Peyer's patch (tissue), 4 donors: ENCODE results near the gene PACSIN1. TPM values are rescaled to one million over a fixed set of nuclear protein-coding genes. Genes with fewer than 3 reads are reported as not detected.

Experiments used
- DNase-seq, 3 donors: peaks; one replicate each; pipeline ENCODE4 v3.0.0-alpha.2; 2017 to 2019
- H3K27ac ChIP-seq, 4 donors: fragments of 200-600 bp; sonication (generic); one replicate each; pipeline ENCODE4 v1.5.1; 2016 to 2019
- H3K27me3 ChIP-seq, 2 donors: fragments of 200-600 bp; sonication (generic); one replicate each; pipeline ENCODE4 v1.5.1; 2019
- H3K36me3 ChIP-seq, 3 donors: fragments of 200-600 bp; sonication (generic); one replicate each; pipeline ENCODE4 v1.5.1; 2016 to 2019
- H3K4me1 ChIP-seq, 4 donors: fragments of 200-600 bp; sonication (generic); one replicate each; pipeline ENCODE4 v1.5.1; 2016 to 2019
- H3K4me3 ChIP-seq, 4 donors: fragments of 200-600 bp; sonication (generic); 1 replicate in 3 of 4; 2 replicates in 1 of 4; pipeline ENCODE4 v1.5.1; 2016 to 2019; ENCODE audit warnings: mild to moderate bottlenecking in 1 of 4
- H3K9me3 ChIP-seq, 4 donors: fragments of 200-600 bp; sonication (generic); one replicate each; pipeline ENCODE4 v1.5.1; 2016 to 2019; ENCODE audit warnings: mild to moderate bottlenecking in 1 of 4
- CTCF ChIP-seq, 6 experiments: fragments of 450-650 bp in 4 of 6; fragments of 200-600 bp in 2 of 6; sonication (generic) in 1 of 6; IDR thresholded peaks; one replicate each; pipeline ENCODE4 v1.5.1; 2017 to 2019; ENCODE audit warnings: antibody characterized with exemption in 6 of 6, mild to moderate bottlenecking in 3 of 6, moderate library complexity in 1 of 6
- POLR2A ChIP-seq, 2 donors: fragments of 450-650 bp; IDR thresholded peaks; one replicate each; pipeline ENCODE4 v1.5.1; 2017; ENCODE audit warnings: antibody characterized with exemption in 2 of 2, mild to moderate bottlenecking in 2 of 2, moderate library complexity in 2 of 2
- total RNA-seq, 4 donors: library from RNA; depleted of rRNA; stranded (reverse); fragments of >200 nt; gene quantifications; one replicate each; pipeline ENCODE4 v1.1.0, GENCODE V29; 2016

PACSIN1 gene
- total RNA-seq, 4 donors from 2014 or later = 0.28 to 9.9 (median 0.40) TPM; not detected in 1

- Histone ChIP-seq H3K27me3 (no peaks in the 10 kb centered on the region), H3K27ac (no peak overlapping the region), H3K9me3 (no peaks in the 10 kb centered on the region), H3K4me1 (no peaks in the 10 kb centered on the region), H3K36me3 (no peaks in the 10 kb centered on the region), H3K4me3 (no peak overlapping the region)
- no peak for DNase-seq
- no peak for TF ChIP-seq CTCF (IDR thresholded peaks at IDR 0.05)
- TF ChIP-seq POLR2A (IDR thresholded peaks at IDR 0.05) = no peak
Measured at GRCh38 chr6:34490390-34491090, 24.7 kb downstream of the PACSIN1 start.

DNA sequence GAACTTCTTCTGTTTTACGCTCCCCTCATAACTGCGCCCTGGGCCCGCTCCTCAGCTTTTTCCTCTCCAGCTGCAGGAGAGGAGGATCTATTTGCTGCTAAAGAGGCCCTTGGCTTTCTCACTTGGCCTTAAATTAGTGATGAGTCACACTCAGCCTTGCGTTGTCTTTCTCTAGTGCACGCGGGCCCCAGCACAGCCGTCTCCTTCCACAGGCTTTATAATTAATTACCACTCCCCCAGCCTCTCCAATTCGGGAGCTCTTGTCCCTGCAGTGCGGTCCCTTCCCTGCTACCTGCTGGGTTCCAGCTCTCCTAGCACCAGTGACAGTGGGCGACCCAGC, 25.2 kb downstream of the PACSIN1 start:
- no peaks in the 10 kb centered on the region for H3K4me1 ChIP-seq
- no peak overlapping the region for H3K27ac ChIP-seq
- H3K36me3 ChIP-seq = no peaks in the 10 kb centered on the region
- no peak for DNase-seq
- no peaks in the 10 kb centered on the region for H3K27me3 ChIP-seq
- no peaks in the 10 kb centered on the region for H3K9me3 ChIP-seq
- TF ChIP-seq POLR2A (IDR thresholded peaks at IDR 0.05) = no peak
- H3K4me3 ChIP-seq = no peak overlapping the region

DNA sequence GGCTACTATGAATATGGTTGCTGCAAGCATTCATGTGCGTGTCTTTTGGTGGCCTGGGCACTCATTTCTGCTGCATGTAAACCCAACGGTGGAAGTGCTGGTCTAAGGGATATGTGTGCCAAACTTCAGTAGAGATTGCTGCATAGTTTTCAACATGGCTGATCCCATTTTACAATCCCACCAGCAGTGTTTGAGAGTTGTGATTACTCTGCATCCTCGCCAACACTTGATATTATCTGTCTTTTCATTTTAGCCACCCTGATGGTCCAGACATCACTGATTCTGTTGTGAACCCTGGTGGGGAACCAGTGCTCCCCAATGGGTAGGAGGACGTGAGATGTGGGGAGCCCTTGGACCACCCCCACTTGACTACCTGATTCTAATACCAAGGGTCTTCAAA, 27.5 kb downstream of the PACSIN1 start:
- Histone ChIP-seq H3K27me3 (no peaks in the 10 kb centered on the region), H3K4me3 (no peak overlapping the region), H3K36me3 (no peaks in the 10 kb centered on the region), H3K9me3 (no peaks in the 10 kb centered on the region), H3K4me1 (no peaks in the 10 kb centered on the region), H3K27ac (no peak overlapping the region)
- no peak for DNase-seq
- TF ChIP-seq POLR2A (IDR thresholded peaks at IDR 0.05) (no peak), CTCF (IDR thresholded peaks at IDR 0.05) (no peak)

DNA sequence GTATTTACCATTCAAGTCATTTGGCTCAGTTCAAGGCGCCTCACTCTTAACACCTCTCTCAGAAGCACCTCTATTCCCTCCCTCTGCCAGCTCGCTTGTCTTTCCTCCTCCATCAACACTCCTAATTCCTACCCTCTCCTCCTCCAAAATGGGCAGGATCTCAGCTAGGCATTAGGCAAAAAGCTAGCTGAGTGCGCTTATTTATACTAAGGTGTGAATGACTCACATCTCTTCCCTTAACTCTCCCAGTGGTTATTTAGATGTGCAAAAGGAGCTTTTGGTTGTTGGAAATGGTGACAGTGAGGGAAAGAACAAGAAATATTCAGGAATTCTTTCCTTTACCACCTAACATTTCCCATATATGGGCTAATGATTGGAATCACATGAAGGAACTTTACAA, 29.1 kb downstream of the PACSIN1 start:
- Histone ChIP-seq H3K27me3 (no peaks in the 10 kb centered on the region), H3K36me3 (no peaks in the 10 kb centered on the region), H3K4me3 (no peak overlapping the region), H3K9me3 (no peaks in the 10 kb centered on the region), H3K27ac (no peak overlapping the region), H3K4me1 (no peaks in the 10 kb centered on the region)
- DNase-seq = no peak
- TF ChIP-seq CTCF (IDR thresholded peaks at IDR 0.05) (no peak), POLR2A (IDR thresholded peaks at IDR 0.05) (no peak)

- Histone ChIP-seq H3K27me3 (no peaks in the 10 kb centered on the region), H3K27ac (no peak overlapping the region), H3K4me3 (no peak overlapping the region), H3K36me3 (no peaks in the 10 kb centered on the region), H3K9me3 (no peaks in the 10 kb centered on the region), H3K4me1 (no peaks in the 10 kb centered on the region)
- no peak for DNase-seq
- TF ChIP-seq CTCF (IDR thresholded peaks at IDR 0.05) = no peak
Measured at GRCh38 chr6:34496103-34496685, 30.3 kb downstream of the PACSIN1 start.

- no peak overlapping the region for H3K4me3 ChIP-seq
- H3K27ac ChIP-seq = no peak overlapping the region
- H3K36me3 ChIP-seq = no peaks in the 10 kb centered on the region
- TF ChIP-seq CTCF (IDR thresholded peaks at IDR 0.05) (no peak), POLR2A (IDR thresholded peaks at IDR 0.05) (no peak)
- H3K9me3 ChIP-seq = no peaks in the 10 kb centered on the region
- no peaks in the 10 kb centered on the region for H3K27me3 ChIP-seq
- H3K4me1 ChIP-seq = no peaks in the 10 kb centered on the region
- DNase-seq = no peak
Measured at GRCh38 chr6:34497411-34497810, 31.5 kb downstream of the PACSIN1 start.
